ENCODE measurements around the gene TMPRSS11B.
"Not testable (repeated sequence)": the region's sequence is repeated elsewhere in the genome, so short reads cannot be mapped to it uniquely, and the experiment has no call there.

Gene TMPRSS11B

GRCh38 chr4:68216501-68216900 lies 29.0 kb downstream of the TMPRSS11B start:
- DNase-seq = no peak

- no peak for DNase-seq
Measured at GRCh38 chr4:68209003-68209402, 36.5 kb downstream of the TMPRSS11B start.

GRCh38 chr4:68194305-68194704 lies 51.2 kb downstream of the TMPRSS11B start:
- DNase-seq = not testable (repeated sequence)

- no peak for DNase-seq
Measured at GRCh38 chr4:68193194-68193593, 52.3 kb downstream of the TMPRSS11B start.

GRCh38 chr4:68187145-68187544 lies 58.3 kb downstream of the TMPRSS11B start:
- DNase-seq = no peak

GRCh38 chr4:68184923-68185322 lies 60.6 kb downstream of the TMPRSS11B start:
- no peak for DNase-seq

GRCh38 chr4:68183417-68183816 lies 62.1 kb downstream of the TMPRSS11B start:
- DNase-seq = no peak

- no peak for DNase-seq
Measured at GRCh38 chr4:68182382-68182820, 63.1 kb downstream of the TMPRSS11B start.

GRCh38 chr4:68180849-68181526 lies 64.5 kb downstream of the TMPRSS11B start:
- DNase-seq = no peak

GRCh38 chr4:68176904-68177303 lies 68.6 kb downstream of the TMPRSS11B start:
- DNase-seq = no peak

Measured in SW 1271 (cell line).